Endothelial cell of umbilical vein (primary cell): ENCODE measurements around the gene TBC1D19. TPM values are rescaled to one million over a fixed set of nuclear protein-coding genes. Genes with fewer than 3 reads are reported as not detected.

Experiments used
- BruUV-seq: library from RNA; stranded (reverse); fragments of 400-500 nt; replicated peaks from 2 replicates; lab custom pipeline; 2021; lab: Mats Ljungman, UMichigan
- CTCF ChIA-PET: fragments of 300-600, 350-600 bp; sonication (Branson Sonifier 250); formaldehyde crosslinking; loops from one replicate; lab custom pipeline; 2021; ENCODE audit warnings: antibody characterized with exemption, inconsistent platforms; lab: Charles Lee
- POLR2A ChIA-PET: fragments of 300-600, 350-600 bp; sonication (Branson Sonifier 250); formaldehyde crosslinking; loops from one replicate; lab custom pipeline; 2021; ENCODE audit warnings: antibody characterized with exemption, inconsistent platforms; lab: Charles Lee
- DNase-seq: peaks from one replicate; pipeline ENCODE4 v3.0.0-alpha.2; 2011; ENCODE audit warnings: low read depth, low spot score
- FAIRE-seq: peaks from 2 replicates; lab custom pipeline; 2011; peaks lifted over from hg19 to GRCh38; lab: Jason Lieb, UNC
- H2AFZ ChIP-seq: 2 replicates; pipeline ENCODE4 v1.6.0; 2012; ENCODE audit warnings: low read depth, low read length, control low read depth, inconsistent platforms
- H3K27ac ChIP-seq: 2 replicates; pipeline ENCODE4 v1.5.1; 2011; ENCODE audit warnings: low read depth, mild to moderate bottlenecking, control low read depth, low read length, moderate library complexity; ENCODE audit not compliant: insufficient read depth
- H3K27me3 ChIP-seq, 2 experiments: 2 replicates each; pipeline versions ENCODE4 v1.6.0 to v1.6.1; 2011; ENCODE audit warnings: low read length in 2 of 2, mixed read lengths in 1 of 2; ENCODE audit not compliant: control insufficient read depth in 2 of 2, insufficient read depth in 2 of 2
- H3K36me3 ChIP-seq, 2 experiments: 2 replicates in 1 of 2; 3 replicates in 1 of 2; pipeline ENCODE4 v1.5.1; 2011; ENCODE audit warnings: low read length in 2 of 2, mild to moderate bottlenecking in 1 of 2, moderate library complexity in 1 of 2; ENCODE audit not compliant: control insufficient read depth in 2 of 2, insufficient read depth in 2 of 2; ENCODE audit errors: extremely low read depth in 1 of 2
- H3K4me1 ChIP-seq: 3 replicates; pipeline ENCODE4 v1.5.1; 2011; ENCODE audit warnings: mild to moderate bottlenecking, low read length; ENCODE audit not compliant: control insufficient read depth, insufficient read depth; ENCODE audit errors: extremely low read depth
- H3K4me2 ChIP-seq: 2 replicates; pipeline ENCODE4 v1.6.1; 2011; ENCODE audit warnings: low read length, control low read depth, mixed read lengths; ENCODE audit not compliant: insufficient read depth
- H3K4me3 ChIP-seq, 3 experiments: fragments of 200-600 bp in 1 of 3; sonication (generic), shearing (Covaris generic) in 1 of 3; replicated peaks in 1 of 3; 2 replicates each; pipeline ENCODE4 v1.5.1; 2011 to 2016; ENCODE audit warnings: control low read depth in 3 of 3, low read length in 3 of 3, mild to moderate bottlenecking in 2 of 3, inconsistent platforms in 1 of 3, low read depth in 1 of 3, moderate library complexity in 1 of 3; ENCODE audit not compliant: insufficient read depth in 1 of 3
- H3K79me2 ChIP-seq: 2 replicates; pipeline ENCODE4 v1.6.0; 2012; ENCODE audit warnings: low read length, inconsistent platforms; ENCODE audit not compliant: control insufficient read depth, insufficient read depth
- H3K9ac ChIP-seq: replicated peaks from 2 replicates; pipeline ENCODE3; 2011; ENCODE audit warnings: low read length, control low read depth; ENCODE audit not compliant: insufficient read depth; ENCODE audit errors: extremely low read depth
- H3K9me1 ChIP-seq: replicated peaks from 3 replicates; pipeline ENCODE4 v1.6.0; 2011; ENCODE audit warnings: mild to moderate bottlenecking, low read length; ENCODE audit not compliant: control insufficient read depth, insufficient read depth; ENCODE audit errors: extremely low read depth
- H3K9me3 ChIP-seq: replicated peaks from 2 replicates; pipeline ENCODE4 v1.5.1; 2012; ENCODE audit warnings: low read length, inconsistent platforms; ENCODE audit not compliant: control insufficient read depth, insufficient read depth
- H4K20me1 ChIP-seq: replicated peaks from 2 replicates; pipeline ENCODE3; 2011; ENCODE audit warnings: mild to moderate bottlenecking, low read length; ENCODE audit not compliant: control insufficient read depth, insufficient read depth; ENCODE audit errors: extremely low read depth
- CTCF ChIP-seq, 2 donors: IDR thresholded peaks; 1 replicate in 1 of 2; 2 replicates in 1 of 2; pipeline ENCODE4 v1.5.1; 2011; ENCODE audit warnings: low read length in 2 of 2, mild to moderate bottlenecking in 2 of 2, moderate library complexity in 2 of 2, control low read depth in 1 of 2, inconsistent platforms in 1 of 2, low read depth in 1 of 2; ENCODE audit not compliant: insufficient read depth in 1 of 2; ENCODE audit errors: extremely low read depth in 1 of 2
- EZH2 ChIP-seq: IDR thresholded peaks from 2 replicates; pipeline ENCODE4 v1.6.1; 2012; ENCODE audit warnings: borderline replicate concordance, low read depth, mild to moderate bottlenecking, moderate library complexity, low read length, inconsistent platforms; ENCODE audit not compliant: severe bottlenecking
- FOS ChIP-seq: IDR thresholded peaks from 2 replicates; pipeline ENCODE4 v1.6.1; 2011; ENCODE audit warnings: mild to moderate bottlenecking, low read length, moderate library complexity, borderline replicate concordance; ENCODE audit not compliant: insufficient read depth
- GATA2 ChIP-seq: IDR thresholded peaks from 2 replicates; pipeline ENCODE4 v1.7.0; 2011; ENCODE audit warnings: low read depth, mild to moderate bottlenecking, moderate library complexity, mixed read lengths, low read length; ENCODE audit not compliant: insufficient read length, insufficient read depth
- JUN ChIP-seq: IDR thresholded peaks from 2 replicates; pipeline ENCODE4 v1.6.1; 2011; ENCODE audit warnings: borderline replicate concordance, low read depth; ENCODE audit not compliant: insufficient read length, insufficient read depth
- MAX ChIP-seq: IDR thresholded peaks from 2 replicates; pipeline ENCODE4 v1.6.1; 2011; ENCODE audit not compliant: insufficient read depth, insufficient read length
- MYC ChIP-seq: IDR thresholded peaks from one replicate; pipeline ENCODE4 v1.6.1; 2011; ENCODE audit warnings: mild to moderate bottlenecking, low read depth, low read length
- POLR2A ChIP-seq: IDR thresholded peaks from 2 replicates; pipeline ENCODE4 v1.6.1; 2012; ENCODE audit warnings: low read depth, mild to moderate bottlenecking, control low read depth, low read length
- POLR2AphosphoS5 ChIP-seq: IDR thresholded peaks from 2 replicates; pipeline ENCODE4 v1.6.1; 2012; ENCODE audit warnings: low read depth, mild to moderate bottlenecking, control low read depth, low read length, moderate library complexity; ENCODE audit not compliant: insufficient read depth
- dilution Hi-C: fragments of 300-500 bp; cut with MboI; formaldehyde crosslinking; loops from one replicate; pipeline ENCODE4 v1.15.0; 2019; ENCODE audit warnings: low sequenced_read_pairs; ENCODE audit not compliant: extremely low pct_ligation_motif_present
- intact Hi-C: fragments of 100-400 bp; cut with micrococcal nuclease; formaldehyde crosslinking; loops from one replicate; pipeline ENCODE4 v1.10.0; 2022
- polyA plus RNA-seq, 4 experiments: library from polyadenylated mRNA; depleted of rRNA in 3 of 4; stranded (reverse) in 3 of 4; unstranded in 1 of 4; fragments of >200 nt; gene quantifications; 2 replicates each; pipeline versions ENCODE4 v1.2.1 to v1.2.3, GENCODE V29; 2011 to 2012; ENCODE audit warnings: missing spikeins in 1 of 4
- total RNA-seq: library from RNA; stranded (reverse); gene quantifications from 2 replicates; pipeline ENCODE4 v1.2.3, GENCODE V29; 2021

The TBC1D19 gene
- total and polyA plus RNA-seq, 2 donors (not counting 3 experiments of a cell fraction or from before 2014, with no cell fraction given), result 4.4 to 5.9 TPM

DNA sequence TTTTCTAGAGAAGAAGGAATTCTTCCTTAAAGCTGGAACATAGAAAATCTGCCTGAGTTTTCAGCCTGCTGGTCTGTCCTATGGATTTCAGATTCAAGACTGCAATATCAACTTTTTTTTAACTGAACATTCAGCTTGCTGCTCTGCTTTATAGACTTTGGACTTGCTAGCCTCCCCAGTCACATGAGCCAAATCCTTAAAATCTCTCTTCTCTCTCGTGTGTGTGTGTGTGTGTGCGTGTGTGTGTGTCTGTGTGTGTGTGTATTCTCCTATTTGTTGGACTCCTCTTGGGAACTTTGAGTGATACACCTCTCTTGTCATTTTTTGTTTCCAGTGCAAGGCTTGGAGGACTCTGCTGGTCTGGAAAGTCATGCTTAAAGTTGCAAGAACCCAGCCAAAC lies 6.8 kb upstream of the TBC1D19 start:
- H3K27me3 ChIP-seq, result peaks cover 21 to 52% of the 10 kb centered on the region in 2 experiments
- H3K4me3 ChIP-seq, result no peak overlapping the region
- no peak overlapping the region for H2AFZ ChIP-seq
- no peak for TF ChIP-seq FOS
- TF ChIP-seq JUN, result no peak
- TF ChIP-seq GATA2, result no peak
- no peak for TF ChIP-seq MAX
- TF ChIP-seq CTCF (IDR thresholded peaks at IDR 0.05; ENCODE audit: extremely low read depth in 1 of 2, insufficient read depth in 1 of 2, low read depth in 1 of 2, low read length in 2 of 2), result no peak
- no peak for TF ChIP-seq MYC
- TF ChIP-seq POLR2A, result no peak
- TF ChIP-seq EZH2, result no peak
- TF ChIP-seq POLR2AphosphoS5, result no peak
- no peak overlapping the region for H3K4me2 ChIP-seq
- H3K4me1 ChIP-seq, result no peaks in the 10 kb centered on the region
- dilution Hi-C loops, result no loop called here
- no peak for DNase-seq
- FAIRE-seq, result no peak
- ChIA-PET POLR2A (no interaction called here), CTCF (interaction anchor here (1.4 kb wide), 1 partner anchor 9 kb away, joined by 7 read pairs; no protein-coding TSS in a partner anchor)
- no peak overlapping the region for H3K27ac ChIP-seq
- BruUV-seq, result no TSS peak
- H4K20me1 ChIP-seq, result no peaks in the 10 kb centered on the region
- no peaks in the 10 kb centered on the region for H3K9me3 ChIP-seq
- no peaks in the 10 kb centered on the region for H3K36me3 ChIP-seq
- H3K9me1 ChIP-seq, result no peaks in the 10 kb centered on the region
- intact Hi-C loops, result no loop called here
- no peak overlapping the region for H3K9ac ChIP-seq
- no peaks in the 10 kb centered on the region for H3K79me2 ChIP-seq
